SK-N-MC (cell line): ENCODE results near the gene MYO1A.

Experiments
- EZH2 ChIP-seq: fragments of 200-600 bp; sonication (generic); IDR thresholded peaks from one replicate; pipeline ENCODE4 v1.6.1; 2017; ENCODE audit warnings: antibody characterized with exemption
- FOXP2 ChIP-seq: optimal IDR thresholded peaks from 2 replicates; pipeline ENCODE3; 2011; ENCODE audit warnings: mild to moderate bottlenecking, moderate library complexity; ENCODE audit not compliant: insufficient read depth; ENCODE audit errors: extremely low read length, control extremely low read depth
- POLR2AphosphoS5 ChIP-seq: IDR thresholded peaks from 2 replicates; pipeline ENCODE4 v1.6.1; 2012; ENCODE audit warnings: mild to moderate bottlenecking, low read depth, low read length, borderline replicate concordance

DNA sequence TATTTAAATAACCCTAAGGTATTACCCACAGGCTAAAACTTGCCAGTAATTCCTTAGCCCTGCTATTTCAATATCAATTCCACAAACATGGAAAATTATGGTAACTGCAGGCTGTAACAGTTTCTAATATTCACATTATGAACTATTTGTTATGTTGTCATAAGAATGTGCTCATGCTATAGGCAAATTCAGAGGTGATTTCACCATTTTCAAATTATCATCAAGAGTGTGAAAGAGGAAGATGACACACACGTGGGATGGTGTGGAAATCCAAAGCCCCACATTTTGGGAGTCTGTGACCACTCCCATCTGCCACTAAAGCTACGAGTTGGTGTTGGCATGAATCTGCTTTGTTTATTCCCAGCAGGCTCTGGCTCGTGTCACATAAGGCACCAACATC lies 5.9 kb upstream of the MYO1A start:
- no peak for TF ChIP-seq POLR2AphosphoS5
- no peak for TF ChIP-seq EZH2
- TF ChIP-seq FOXP2, result no peak
